HG02884 (cell line): ENCODE measurements around the gene MFAP1.

Experiments used
- ATAC-seq: cut with Tn5 transposase; IDR thresholded peaks from one replicate; pipeline ENCODE4 v1.9.1; 2021; ENCODE audit warnings: mild to moderate bottlenecking, moderate library complexity; ENCODE audit not compliant: unreplicated experiment

Gene MFAP1

GRCh38 chr15:43776718-43777266 is 47.7 kb downstream of the MFAP1 start, which contains the start of gene ELL3:
TSS of gene ELL3 (minus strand) at chr15:43776966. CDS start at chr15:43776901, 65 bp downstream.
- peak; percentile 24 for ATAC-seq

DNA sequence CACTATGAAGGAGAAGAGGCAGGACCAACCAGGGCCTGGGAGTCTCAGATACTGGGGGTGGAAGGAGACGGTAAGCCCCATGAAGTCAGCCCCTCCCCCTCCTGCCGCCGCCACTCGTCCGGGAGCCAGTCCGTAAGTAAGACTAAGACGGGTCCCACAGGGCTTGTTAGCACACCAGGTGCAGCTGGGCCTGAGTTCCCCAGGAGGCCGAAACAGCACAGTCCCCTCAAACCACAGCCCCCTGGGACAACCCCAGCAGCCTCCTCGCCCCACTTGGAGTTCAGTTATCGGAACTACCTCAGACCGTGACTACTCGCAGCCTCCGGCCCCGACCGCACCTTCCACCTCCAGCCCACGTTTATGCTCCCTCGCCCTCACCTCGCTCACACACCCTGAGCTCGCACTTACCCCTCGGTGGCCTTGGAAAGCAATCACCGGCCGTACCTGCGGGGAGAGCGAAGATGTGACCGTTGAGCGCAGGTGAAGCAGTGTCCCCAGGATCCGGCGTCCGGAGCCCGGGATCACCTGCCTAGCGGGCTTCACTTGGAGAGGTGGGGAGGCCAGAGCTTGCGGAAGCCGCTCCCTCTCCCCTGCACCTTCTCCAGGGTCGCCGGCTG is 48.3 kb downstream of the MFAP1 start:
- ATAC-seq, result peak; percentile 56

- no peak for ATAC-seq
Measured at GRCh38 chr15:43775411-43775965, 49.0 kb downstream of the MFAP1 start.

DNA sequence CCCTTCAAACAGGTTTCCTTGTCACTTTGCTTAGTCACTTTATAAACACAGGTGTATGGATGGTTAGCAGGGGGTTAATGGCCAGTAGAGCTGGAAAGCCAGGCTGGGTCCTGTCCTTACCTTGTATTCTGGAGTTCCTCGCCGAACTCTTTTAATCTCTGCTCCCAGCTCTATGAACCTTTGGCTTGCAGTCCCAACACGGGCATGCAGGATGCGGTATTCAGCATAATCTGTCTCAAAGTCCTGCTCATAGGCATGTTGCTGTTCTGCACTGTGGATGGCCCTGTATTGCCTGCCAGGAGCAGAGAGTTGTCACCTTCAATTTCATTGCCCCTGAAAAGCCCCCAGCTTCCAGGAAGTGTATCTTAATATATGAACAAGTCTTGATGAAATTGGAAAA is 50.4 kb downstream of the MFAP1 start:
- no peak for ATAC-seq

DNA sequence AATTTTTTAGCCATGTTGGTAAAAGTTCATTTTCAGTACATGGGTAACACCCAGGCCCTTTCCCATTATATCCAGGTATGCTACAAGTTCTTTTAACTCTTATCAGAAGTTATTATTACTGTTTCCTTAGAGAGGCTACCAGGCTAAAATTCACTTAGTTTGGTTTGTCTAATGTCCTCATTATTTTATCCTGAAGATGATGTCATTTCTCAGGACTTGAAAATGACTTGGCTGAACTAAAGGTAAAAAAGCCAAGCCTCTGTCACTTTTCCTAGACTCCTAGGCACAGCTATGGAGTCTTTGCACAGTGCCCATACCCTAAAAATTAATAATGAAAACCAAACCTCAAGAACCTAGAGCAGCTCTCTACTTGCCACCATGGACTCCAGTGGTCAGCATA is 51.9 kb downstream of the MFAP1 start:
- no peak for ATAC-seq

GRCh38 chr15:43771816-43772215 is 52.7 kb downstream of the MFAP1 start:
- no peak for ATAC-seq

GRCh38 chr15:43769584-43770228 is 54.8 kb downstream of the MFAP1 start:
- ATAC-seq, result no peak

- no peak for ATAC-seq
Measured at GRCh38 chr15:43763819-43764446, 60.6 kb downstream of the MFAP1 start.

DNA sequence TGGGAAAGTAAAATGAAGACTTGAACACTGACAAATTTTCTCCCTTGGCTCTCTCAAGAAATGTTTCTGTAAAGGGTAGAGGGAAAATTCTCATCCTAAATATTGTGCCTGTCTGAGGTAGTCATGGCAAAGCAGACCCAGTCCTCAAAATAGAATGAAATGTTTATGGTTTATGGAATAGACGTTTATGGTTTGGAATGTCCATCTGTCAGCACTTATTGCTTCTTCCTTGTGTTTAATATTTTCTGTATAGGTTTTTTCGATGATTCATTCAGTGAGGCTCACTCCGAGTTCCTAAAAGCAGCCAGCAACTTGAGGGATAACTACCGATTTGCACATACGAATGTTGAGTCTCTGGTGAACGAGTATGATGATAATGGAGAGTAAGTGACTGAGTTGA is 61.7 kb downstream of the MFAP1 start:
- no peak for ATAC-seq
